GM19043 (cell line): ENCODE data around the gene TMEM121.
A peak's percentile ranks its signal among the peaks of the same experiment; 100 is the strongest.

Experiments used
- ATAC-seq: cut with Tn5 transposase; IDR thresholded peaks from one replicate; pipeline ENCODE4 v1.9.1; 2021; ENCODE audit warnings: low read depth; ENCODE audit not compliant: unreplicated experiment

TMEM121 gene

GRCh38 chr14:105525861-105526775 is at the start of gene TMEM121:
Gene TMEM121 (plus strand): TSS chr14:105526583. CDS start chr14:105528835, 2,252 bp downstream.
- no peak for ATAC-seq

- ATAC-seq, result no peak
These were observed 49.3 kb upstream of the TMEM121 start for GRCh38 chr14:105476831-105477659.

GRCh38 chr14:105477660-105478397 is 48.6 kb upstream of the TMEM121 start:
- no peak for ATAC-seq

GRCh38 chr14:105478398-105479251 is 47.8 kb upstream of the TMEM121 start:
- no peak for ATAC-seq

- no peak for ATAC-seq
These were observed 46.8 kb upstream of the TMEM121 start for GRCh38 chr14:105479431-105480158.

- no peak for ATAC-seq
These were observed 46.1 kb upstream of the TMEM121 start for GRCh38 chr14:105480199-105480746.

- peak; percentile 42 for ATAC-seq
These were observed 45.3 kb upstream of the TMEM121 start for GRCh38 chr14:105480807-105481801.

- ATAC-seq, result peak; percentile 55
These were observed 44.4 kb upstream of the TMEM121 start for GRCh38 chr14:105481886-105482457.

- ATAC-seq, result no peak
These were observed 43.8 kb upstream of the TMEM121 start for GRCh38 chr14:105482486-105483110.

GRCh38 chr14:105483300-105484068 is 42.9 kb upstream of the TMEM121 start:
- ATAC-seq, result no peak

GRCh38 chr14:105484069-105484996 is 42.0 kb upstream of the TMEM121 start:
- no peak for ATAC-seq

- no peak for ATAC-seq
These were observed 41.4 kb upstream of the TMEM121 start for GRCh38 chr14:105484997-105485393.

GRCh38 chr14:105485739-105486162 is 40.6 kb upstream of the TMEM121 start:
- no peak for ATAC-seq

- ATAC-seq, result no peak
These were observed 40.0 kb upstream of the TMEM121 start, which contains the start of gene CRIP1 for GRCh38 chr14:105486163-105486973. Gene CRIP1 (plus strand): TSS chr14:105486886. CDS start chr14:105487260, 374 bp downstream.
